Measurements from ENCODE around the gene LENG1.

The LENG1 gene

GRCh38 chr19:54109651-54110050 lies 49.9 kb downstream of the LENG1 start:
- no peak for DNase-seq
- TF ChIP-seq GATA1 (IDR thresholded peaks at IDR 0.05; ENCODE audit: low read depth, low read length) (no peak), POLR2A (IDR thresholded peaks at IDR 0.05; ENCODE audit: low read length) (no peak)

DNA sequence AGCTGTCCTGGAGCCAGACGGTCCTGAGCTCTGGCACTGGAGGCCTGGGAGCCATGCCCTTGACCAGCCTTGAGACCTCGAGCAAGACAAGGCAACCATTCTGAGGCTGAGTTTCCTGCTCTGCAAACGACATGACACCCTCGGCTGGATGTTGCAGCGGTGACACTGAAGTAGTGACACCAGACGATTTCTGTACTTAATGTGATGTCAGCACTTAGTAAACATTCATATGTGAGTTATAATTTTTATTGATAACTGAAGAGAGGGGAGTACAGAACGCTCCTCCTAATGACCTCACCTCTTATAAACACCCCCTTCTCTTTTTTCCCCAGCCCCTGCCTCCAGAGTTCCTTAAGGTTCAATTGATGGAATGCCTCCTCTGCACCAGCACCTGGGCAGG lies 51.0 kb downstream of the LENG1 start:
- no peak for DNase-seq
- TF ChIP-seq POLR2A (IDR thresholded peaks at IDR 0.05; ENCODE audit: low read length) (no peak), GATA1 (IDR thresholded peaks at IDR 0.05; ENCODE audit: low read depth, low read length) (no peak)

DNA sequence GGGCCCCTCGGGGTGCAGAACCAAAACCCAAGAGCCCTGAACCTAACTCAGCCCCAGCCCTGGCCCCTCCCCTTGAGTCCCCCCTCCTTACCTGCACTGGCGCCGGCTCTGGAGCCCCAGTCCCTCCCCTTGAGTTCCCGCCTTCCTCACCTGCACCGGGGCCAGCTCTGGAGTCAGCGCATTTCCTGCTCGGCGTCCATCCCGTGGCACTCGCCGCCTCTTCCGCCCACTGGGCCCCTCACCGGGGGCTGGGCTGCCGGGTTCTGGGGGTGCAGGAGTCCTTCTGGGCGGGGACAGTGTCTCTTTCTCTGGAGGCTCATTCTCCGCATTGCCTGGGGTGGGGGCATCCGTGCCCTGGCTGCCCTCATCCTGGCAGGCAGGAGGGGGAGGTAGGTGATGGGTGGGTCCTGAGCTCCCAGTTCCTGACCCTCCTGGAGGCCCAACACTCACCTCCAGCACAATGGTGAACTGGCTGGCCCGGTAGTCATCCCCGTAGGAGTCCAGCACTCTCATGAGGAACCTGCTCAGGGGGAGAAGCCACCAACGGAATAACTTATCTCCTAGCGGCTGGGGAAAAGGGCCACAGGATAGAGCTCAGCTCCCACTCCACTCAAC lies 51.5 kb downstream of the LENG1 start:
- TF ChIP-seq GATA1 (IDR thresholded peaks at IDR 0.05; ENCODE audit: low read depth, low read length) (no peak), POLR2A (IDR thresholded peaks at IDR 0.05; ENCODE audit: low read length) (no peak)
- no peak for DNase-seq

- DNase-seq = no peak
- no peak for TF ChIP-seq GATA1 (IDR thresholded peaks at IDR 0.05; ENCODE audit: low read depth, low read length)
These were observed 52.8 kb downstream of the LENG1 start for GRCh38 chr19:54106716-54107115.

- TF ChIP-seq GATA1 (IDR thresholded peaks at IDR 0.05; ENCODE audit: low read depth, low read length) (no peak), POLR2A (IDR thresholded peaks at IDR 0.05; ENCODE audit: low read length) (no peak)
- DNase-seq = no peak
These were observed 53.7 kb downstream of the LENG1 start for GRCh38 chr19:54105796-54106195.
